SJCRH30 (cell line): ENCODE results near the gene PHKA2. TPM values are rescaled to one million over a fixed set of nuclear protein-coding genes. Genes with fewer than 3 reads are reported as not detected.

Source experiments
- DNase-seq, 2 experiments: peaks; one replicate each; pipeline ENCODE4 v3.0.0-alpha.2; 2015 to 2020
- H3K27ac ChIP-seq: fragments of 250-450 bp; sonication (Bioruptor Pico); 2 replicates; pipeline ENCODE4 v1.5.1; 2020; ENCODE audit warnings: mild to moderate bottlenecking, moderate library complexity
- H3K27me3 ChIP-seq: fragments of 250-450 bp; sonication (Bioruptor Pico); 2 replicates; pipeline ENCODE4 v1.5.1; 2020; ENCODE audit warnings: mild to moderate bottlenecking, moderate library complexity
- H3K36me3 ChIP-seq: fragments of 250-450 bp; sonication (Bioruptor Pico); 2 replicates; pipeline ENCODE4 v1.5.1; 2020; ENCODE audit warnings: mild to moderate bottlenecking, moderate library complexity
- H3K4me1 ChIP-seq: fragments of 250-450 bp; sonication (Bioruptor Pico); 2 replicates; pipeline ENCODE4 v1.5.1; 2020; ENCODE audit warnings: mild to moderate bottlenecking, moderate library complexity
- H3K4me3 ChIP-seq: fragments of 250-450 bp; sonication (Bioruptor Pico); 2 replicates; pipeline ENCODE4 v1.5.1; 2020; ENCODE audit warnings: mild to moderate bottlenecking, moderate library complexity
- H3K9me3 ChIP-seq: fragments of 250-450 bp; sonication (Bioruptor Pico); replicated peaks from 2 replicates; pipeline ENCODE4 v1.5.1; 2020; ENCODE audit warnings: mild to moderate bottlenecking, moderate library complexity
- total RNA-seq: library from RNA; depleted of rRNA; stranded (reverse); fragments of >200 nt; shearing (Covaris generic); gene quantifications from 2 replicates; pipeline ENCODE4 v1.2.3, GENCODE V29; 2014

The PHKA2 gene
- total RNA-seq, 1 experiment from 2014 or later: 30.3 TPM

- no peaks in the 10 kb centered on the region for H3K27me3 ChIP-seq
- DNase-seq: no peak
These were observed 99.0 kb downstream of the PHKA2 start for GRCh38 chrX:18884916-18885315.

GRCh38 chrX:18883961-18884765, 99.8 kb downstream of the PHKA2 start:
- Histone ChIP-seq H3K27me3 (no peaks in the 10 kb centered on the region), H3K4me1 (peaks cover 10% of the 10 kb centered on the region), H3K9me3 (no peaks in the 10 kb centered on the region)

More at GRCh38 chrX:18884916-18885315, 99.0 kb downstream of the PHKA2 start:
- Histone ChIP-seq H3K9me3 (no peaks in the 10 kb centered on the region), H3K27ac (no peak overlapping the region), H3K36me3 (no peaks in the 10 kb centered on the region), H3K4me3 (no peak overlapping the region), H3K4me1 (peaks cover 10% of the 10 kb centered on the region)

GRCh38 chrX:18883234-18883960, 100.5 kb downstream of the PHKA2 start:
- no peaks in the 10 kb centered on the region for H3K9me3 ChIP-seq
- no peaks in the 10 kb centered on the region for H3K27me3 ChIP-seq
- H3K27ac ChIP-seq: no peak overlapping the region
- peaks cover 8% of the 10 kb centered on the region for H3K4me1 ChIP-seq
- H3K4me3 ChIP-seq: no peak overlapping the region
- H3K36me3 ChIP-seq: no peaks in the 10 kb centered on the region
- no peak for DNase-seq

More at GRCh38 chrX:18883961-18884765, 99.8 kb downstream of the PHKA2 start:
- no peak for DNase-seq
- H3K27ac ChIP-seq: no peak overlapping the region
- no peak overlapping the region for H3K4me3 ChIP-seq
- no peaks in the 10 kb centered on the region for H3K36me3 ChIP-seq

GRCh38 chrX:18879144-18879543, 104.8 kb downstream of the PHKA2 start:
- Histone ChIP-seq H3K4me3 (no peak overlapping the region), H3K4me1 (no peaks in the 10 kb centered on the region), H3K9me3 (no peaks in the 10 kb centered on the region), H3K36me3 (no peaks in the 10 kb centered on the region), H3K27me3 (no peaks in the 10 kb centered on the region), H3K27ac (no peak overlapping the region)
- DNase-seq: no peak

- no peaks in the 10 kb centered on the region for H3K27me3 ChIP-seq
- H3K27ac ChIP-seq: no peak overlapping the region
- H3K4me3 ChIP-seq: no peak overlapping the region
- H3K4me1 ChIP-seq: peaks cover 9% of the 10 kb centered on the region
- no peaks in the 10 kb centered on the region for H3K36me3 ChIP-seq
- no peaks in the 10 kb centered on the region for H3K9me3 ChIP-seq
- DNase-seq: no peak
These were observed 106.4 kb downstream of the PHKA2 start for GRCh38 chrX:18877469-18877868.

- H3K4me1 ChIP-seq: peaks cover 9% of the 10 kb centered on the region
- H3K27ac ChIP-seq: no peak overlapping the region
- H3K27me3 ChIP-seq: no peaks in the 10 kb centered on the region
- H3K36me3 ChIP-seq: no peaks in the 10 kb centered on the region
- no peaks in the 10 kb centered on the region for H3K9me3 ChIP-seq
- no peak for DNase-seq
- no peak overlapping the region for H3K4me3 ChIP-seq
These were observed 108.5 kb downstream of the PHKA2 start for GRCh38 chrX:18875256-18875878.

GRCh38 chrX:18874560-18875255, 109.2 kb downstream of the PHKA2 start:
- no peak overlapping the region for H3K27ac ChIP-seq
- DNase-seq: no peak
- no peaks in the 10 kb centered on the region for H3K9me3 ChIP-seq
- peaks cover 9% of the 10 kb centered on the region for H3K4me1 ChIP-seq
- H3K36me3 ChIP-seq: no peaks in the 10 kb centered on the region
- no peaks in the 10 kb centered on the region for H3K27me3 ChIP-seq
- H3K4me3 ChIP-seq: no peak overlapping the region

GRCh38 chrX:18873836-18874235, 110.1 kb downstream of the PHKA2 start:
- no peak overlapping the region for H3K27ac ChIP-seq
- no peaks in the 10 kb centered on the region for H3K36me3 ChIP-seq
- H3K27me3 ChIP-seq: no peaks in the 10 kb centered on the region
- H3K4me3 ChIP-seq: no peak overlapping the region
- peaks cover 9% of the 10 kb centered on the region for H3K4me1 ChIP-seq
- DNase-seq: no peak
- H3K9me3 ChIP-seq: no peaks in the 10 kb centered on the region

GRCh38 chrX:18873189-18873791, 110.6 kb downstream of the PHKA2 start:
- Histone ChIP-seq H3K36me3 (no peaks in the 10 kb centered on the region), H3K4me3 (no peak overlapping the region), H3K9me3 (no peaks in the 10 kb centered on the region), H3K4me1 (peaks cover 9% of the 10 kb centered on the region), H3K27ac (no peak overlapping the region), H3K27me3 (no peaks in the 10 kb centered on the region)
- peak; percentile 39 to 50 for DNase-seq

GRCh38 chrX:18872621-18873020, 111.3 kb downstream of the PHKA2 start:
- Histone ChIP-seq H3K4me3 (no peak overlapping the region), H3K9me3 (no peaks in the 10 kb centered on the region), H3K27ac (no peak overlapping the region), H3K36me3 (no peaks in the 10 kb centered on the region), H3K4me1 (peaks cover 9% of the 10 kb centered on the region), H3K27me3 (0 out of 2 replicates have a peak, but pooled peaks cover 1% of the 10 kb centered on the region)
- DNase-seq: no peak

- no peak overlapping the region for H3K27ac ChIP-seq
- no peak overlapping the region for H3K4me3 ChIP-seq
- H3K9me3 ChIP-seq: no peaks in the 10 kb centered on the region
- DNase-seq: no peak
- peaks cover 9% of the 10 kb centered on the region for H3K4me1 ChIP-seq
- no peaks in the 10 kb centered on the region for H3K36me3 ChIP-seq
- 0 out of 2 replicates have a peak, but pooled peaks cover 4% of the 10 kb centered on the region for H3K27me3 ChIP-seq
These were observed 111.9 kb downstream of the PHKA2 start for GRCh38 chrX:18871970-18872369.

- Histone ChIP-seq H3K27me3 (0 out of 2 replicates have a peak, but pooled peaks cover 4% of the 10 kb centered on the region), H3K4me3 (no peak overlapping the region), H3K9me3 (no peaks in the 10 kb centered on the region), H3K36me3 (no peaks in the 10 kb centered on the region), H3K27ac (no peak overlapping the region), H3K4me1 (peaks cover 9% of the 10 kb centered on the region)
- no peak for DNase-seq
These were observed 112.6 kb downstream of the PHKA2 start for GRCh38 chrX:18871161-18871890.

GRCh38 chrX:18864390-18864920, 119.5 kb downstream of the PHKA2 start:
- Histone ChIP-seq H3K4me3 (no peak overlapping the region), H3K27ac (no peak overlapping the region), H3K9me3 (no peaks in the 10 kb centered on the region), H3K27me3 (0 out of 2 replicates have a peak, but pooled peaks cover 4% of the 10 kb centered on the region), H3K4me1 (no peaks in the 10 kb centered on the region), H3K36me3 (no peaks in the 10 kb centered on the region)
- no peak for DNase-seq
